Activated B cell treated with CpG ODN at 0.5 μM for 24 hours (primary cell): ENCODE measurements around the gene VWA7. TPM values are rescaled to one million over a fixed set of nuclear protein-coding genes. Genes with fewer than 3 reads are reported as not detected.

Experiments
- ATAC-seq: fragments of 200-7000 bp; cut with Tn5 transposase; one replicate; pipeline ENCODE4 v1.10.0; 2021; ENCODE audit warnings: low read depth, mild to moderate bottlenecking, moderate library complexity
- CTCF ChIA-PET: fragments of 350-600 bp; sonication (Branson Sonifier 250); formaldehyde crosslinking; loops from one replicate; lab custom pipeline; 2021; ENCODE audit warnings: antibody characterized with exemption; lab: Charles Lee
- POLR2A ChIA-PET: fragments of 350-600 bp; sonication (Branson Sonifier 250); formaldehyde crosslinking; loops from one replicate; lab custom pipeline; 2021; ENCODE audit warnings: antibody characterized with exemption; lab: Charles Lee
- DNase-seq: peaks from one replicate; pipeline ENCODE4 v3.0.0; 2022
- H3K27ac Mint-ChIP-seq: one replicate; pipeline ENCODE4 v1.8.0; 2020; ENCODE audit warnings: mixed read lengths
- H3K27me3 Mint-ChIP-seq: one replicate; pipeline ENCODE4 v1.8.0; 2021; ENCODE audit warnings: mixed read lengths
- H3K36me3 Mint-ChIP-seq: one replicate; pipeline ENCODE4 v1.8.0; 2021; ENCODE audit warnings: low read depth, mixed read lengths
- H3K4me1 Mint-ChIP-seq: one replicate; pipeline ENCODE4 v1.8.0; 2021; ENCODE audit warnings: mixed read lengths
- H3K4me3 Mint-ChIP-seq: one replicate; pipeline ENCODE4 v1.8.0; 2020; ENCODE audit warnings: mild to moderate bottlenecking, mixed read lengths
- H3K9me3 Mint-ChIP-seq: one replicate; pipeline ENCODE4 v1.8.0; 2020; ENCODE audit warnings: mixed read lengths
- intact Hi-C: fragments of 100-400 bp; cut with micrococcal nuclease; formaldehyde crosslinking; loops from one replicate; pipeline ENCODE4 v1.15.1; 2024
- total RNA-seq: library from RNA; stranded (reverse); gene quantifications from 2 replicates; pipeline ENCODE4 v1.2.3, GENCODE V29; 2022
- TF ChIP-seq, protein P1 (sequence below): fragments of 200-600 bp; IDR thresholded peaks from one replicate; pipeline ENCODE4 v1.8.0; 2022; ENCODE audit warnings: antibody characterized with exemption, mild to moderate bottlenecking

Gene VWA7
- total RNA-seq, 1 donor from 2014 or later = 2.9 TPM

DNA sequence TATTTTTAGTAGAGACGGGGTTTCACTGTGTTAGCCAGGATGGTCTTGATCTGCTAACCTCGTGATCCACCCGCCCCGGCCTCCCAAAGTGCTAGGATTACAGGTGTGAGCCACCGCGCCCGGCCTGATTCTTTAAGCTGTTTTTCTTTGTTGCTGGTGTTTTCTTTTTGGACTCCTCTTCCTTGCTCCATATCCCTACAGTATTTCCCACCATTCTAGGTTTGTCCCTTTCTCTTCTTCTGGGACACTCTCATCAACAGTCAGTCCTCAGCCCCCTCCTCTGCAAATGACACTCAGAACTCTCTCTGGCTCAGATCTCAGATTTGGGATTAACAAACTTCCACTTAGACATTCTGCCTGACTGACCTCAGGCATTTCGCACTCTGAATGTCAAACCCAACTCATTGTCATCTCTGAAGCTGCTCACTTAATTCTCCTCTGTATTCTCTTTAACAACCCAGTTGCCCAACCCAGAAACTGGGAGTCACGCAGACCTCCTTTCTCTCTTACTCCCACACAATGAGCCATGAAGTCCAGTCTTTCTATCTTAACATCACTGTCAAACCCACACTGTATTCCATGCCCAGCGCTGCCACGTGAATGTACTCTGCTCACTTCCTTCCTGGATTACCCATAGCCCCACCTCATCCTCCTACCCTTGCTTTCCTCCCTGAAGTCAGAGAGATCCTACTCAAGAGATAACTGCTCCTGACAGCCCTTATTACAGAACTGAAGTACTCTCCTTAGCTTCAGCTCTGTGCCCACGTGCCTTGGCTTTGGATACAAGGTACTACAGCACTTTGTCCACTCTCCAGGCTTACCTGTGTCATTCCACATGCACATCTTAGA, 51.4 kb downstream of the VWA7 start:
- Mint-ChIP-seq H3K27ac (peak overlapping the region; percentile 95), H3K36me3 (peaks cover 35% of the 10 kb centered on the region), H3K9me3 (no peaks in the 10 kb centered on the region), H3K4me3 (no peak overlapping the region), H3K27me3 (no peaks in the 10 kb centered on the region), H3K4me1 (peaks cover 60% of the 10 kb centered on the region)
- DNase-seq (no peak), ATAC-seq (no peak)
- TF ChIP-seq, protein P1, sequence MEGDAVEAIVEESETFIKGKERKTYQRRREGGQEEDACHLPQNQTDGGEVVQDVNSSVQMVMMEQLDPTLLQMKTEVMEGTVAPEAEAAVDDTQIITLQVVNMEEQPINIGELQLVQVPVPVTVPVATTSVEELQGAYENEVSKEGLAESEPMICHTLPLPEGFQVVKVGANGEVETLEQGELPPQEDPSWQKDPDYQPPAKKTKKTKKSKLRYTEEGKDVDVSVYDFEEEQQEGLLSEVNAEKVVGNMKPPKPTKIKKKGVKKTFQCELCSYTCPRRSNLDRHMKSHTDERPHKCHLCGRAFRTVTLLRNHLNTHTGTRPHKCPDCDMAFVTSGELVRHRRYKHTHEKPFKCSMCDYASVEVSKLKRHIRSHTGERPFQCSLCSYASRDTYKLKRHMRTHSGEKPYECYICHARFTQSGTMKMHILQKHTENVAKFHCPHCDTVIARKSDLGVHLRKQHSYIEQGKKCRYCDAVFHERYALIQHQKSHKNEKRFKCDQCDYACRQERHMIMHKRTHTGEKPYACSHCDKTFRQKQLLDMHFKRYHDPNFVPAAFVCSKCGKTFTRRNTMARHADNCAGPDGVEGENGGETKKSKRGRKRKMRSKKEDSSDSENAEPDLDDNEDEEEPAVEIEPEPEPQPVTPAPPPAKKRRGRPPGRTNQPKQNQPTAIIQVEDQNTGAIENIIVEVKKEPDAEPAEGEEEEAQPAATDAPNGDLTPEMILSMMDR = no peak
- intact Hi-C loops = loop anchor here (2.0 kb wide), 1 partner anchor 45 kb away; the partner anchor contains the start of gene LY6G5C
- ChIA-PET CTCF (interaction anchor here (1.1 kb wide), 1 partner anchor 174 kb away, joined by 3 read pairs; no protein-coding TSS in a partner anchor), POLR2A (interaction anchor here (0.7 to 7.7 kb wide), 6 partner anchors 12 to 109 kb away, joined by 3 to 131 read pairs (median 21); partner anchors contain the start of genes ABHD16A, CLIC1, HSPA1A and HSPA1L)

DNA sequence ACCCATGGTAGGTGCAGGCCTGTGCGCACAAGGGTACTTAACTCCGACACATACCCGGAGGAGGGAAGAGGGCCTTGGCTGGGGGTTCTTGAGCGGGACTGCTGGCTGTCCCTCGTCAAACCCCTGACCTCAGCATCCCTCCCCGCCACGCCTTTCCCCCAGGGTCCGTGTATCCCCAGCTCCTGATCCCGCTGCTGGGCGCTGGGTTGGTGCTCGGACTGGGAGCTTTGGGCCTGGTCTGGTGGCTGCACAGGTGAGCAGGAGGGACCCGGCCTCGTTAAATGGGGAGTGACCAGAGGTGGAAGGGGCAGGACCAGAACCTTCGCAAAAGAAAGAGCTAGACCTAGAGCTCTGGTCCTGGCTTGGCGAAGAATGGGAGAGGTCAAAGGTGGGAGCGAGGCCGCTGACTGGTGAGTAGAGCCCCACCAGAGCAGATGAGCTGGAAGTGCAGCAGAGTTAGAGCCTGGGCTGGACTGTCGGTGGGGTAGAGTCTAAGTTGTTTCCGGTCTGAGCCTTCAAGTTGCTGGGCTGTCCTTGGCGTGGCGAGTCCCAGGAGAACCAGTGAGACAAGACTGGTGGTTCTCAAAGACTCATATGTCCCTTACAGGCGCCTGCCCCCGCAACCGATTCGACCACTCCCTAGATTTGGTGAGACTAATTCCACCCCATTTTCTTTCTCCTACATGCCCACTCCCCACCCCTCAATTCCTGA, 53.0 kb downstream of the VWA7 start:
- peaks cover 25% of the 10 kb centered on the region for H3K36me3 Mint-ChIP-seq
- no peak for ATAC-seq
- intact Hi-C loops = no loop called here

DNA sequence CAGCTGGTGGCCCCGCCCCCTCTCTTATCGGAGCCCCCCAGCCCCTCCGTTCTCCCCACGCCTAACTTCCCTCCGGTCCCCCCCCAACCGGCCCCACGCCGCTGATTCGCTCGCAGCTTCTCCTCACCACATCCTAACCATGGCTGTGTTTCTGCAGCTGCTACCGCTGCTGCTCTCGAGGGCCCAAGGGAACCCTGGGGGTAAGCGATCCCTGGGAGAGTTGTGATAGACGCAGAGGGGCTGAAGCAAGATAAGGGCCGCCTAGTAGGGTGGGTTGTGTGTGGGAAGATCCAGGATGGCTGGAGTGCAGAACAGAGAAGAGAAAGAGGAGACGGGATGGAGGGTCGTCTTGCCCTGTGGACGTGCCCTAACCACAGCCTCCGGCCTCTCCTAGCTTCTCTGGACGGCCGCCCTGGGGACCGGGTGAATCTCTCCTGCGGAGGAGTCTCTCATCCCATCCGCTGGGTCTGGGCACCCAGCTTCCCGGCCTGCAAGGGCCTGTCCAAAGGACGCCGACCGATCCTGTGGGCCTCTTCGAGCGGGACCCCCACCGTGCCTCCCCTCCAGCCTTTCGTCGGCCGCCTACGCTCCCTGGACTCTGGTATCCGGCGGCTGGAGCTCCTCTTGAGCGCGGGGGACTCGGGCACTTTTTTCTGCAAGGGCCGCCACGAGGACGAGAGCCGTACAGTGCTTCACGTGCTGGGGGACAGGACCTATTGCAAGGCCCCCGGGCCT, 53.7 kb downstream of the VWA7 start, which contains the start of gene MPIG6B:
TSS of gene MPIG6B (plus strand) at position 129 of the 735 bp plus-strand sequence. CDS start at position 140, 11 bp downstream.
- POLR2A ChIA-PET = interaction anchor here (0.5 to 7.7 kb wide), 10 partner anchors 13 to 1168 kb away, joined by 3 to 131 read pairs (median 4); partner anchors contain the start of genes ABHD16A, CLIC1, GPANK1 and MSH5
- TF ChIP-seq, protein P1 = no peak
- Mint-ChIP-seq H3K9me3 (no peaks in the 10 kb centered on the region), H3K27me3 (no peaks in the 10 kb centered on the region), H3K4me3 (no peak within 1 kb of the TSS), H3K36me3 (peaks cover 25% of the 10 kb centered on the region), H3K27ac (peak within 1 kb of the TSS; percentile 46), H3K4me1 (peaks cover 40% of the 10 kb centered on the region)
- ATAC-seq (no peak), DNase-seq (no peak)
- CTCF ChIA-PET = interaction anchor here (0.8 to 1.7 kb wide), 2 partner anchors 46 to 106 kb away, joined by 3 to 4 read pairs; no protein-coding TSS in a partner anchor
- intact Hi-C loops = no loop called here

More for the DNA sequence above, 53.0 kb downstream of the VWA7 start:
- H3K4me1 Mint-ChIP-seq = peaks cover 47% of the 10 kb centered on the region
- no peak overlapping the region for H3K4me3 Mint-ChIP-seq
- ChIA-PET CTCF (no interaction called here), POLR2A (interaction anchor here (0.5 to 7.7 kb wide), 6 partner anchors 14 to 1168 kb away, joined by 3 to 131 read pairs (median 4); partner anchors contain the start of genes ABHD16A, CLIC1, GPANK1 and MSH5)
- TF ChIP-seq, protein P1 = no peak
- H3K27me3 Mint-ChIP-seq = no peaks in the 10 kb centered on the region
- H3K9me3 Mint-ChIP-seq = no peaks in the 10 kb centered on the region
- DNase-seq = no peak
- no peak overlapping the region for H3K27ac Mint-ChIP-seq

DNA sequence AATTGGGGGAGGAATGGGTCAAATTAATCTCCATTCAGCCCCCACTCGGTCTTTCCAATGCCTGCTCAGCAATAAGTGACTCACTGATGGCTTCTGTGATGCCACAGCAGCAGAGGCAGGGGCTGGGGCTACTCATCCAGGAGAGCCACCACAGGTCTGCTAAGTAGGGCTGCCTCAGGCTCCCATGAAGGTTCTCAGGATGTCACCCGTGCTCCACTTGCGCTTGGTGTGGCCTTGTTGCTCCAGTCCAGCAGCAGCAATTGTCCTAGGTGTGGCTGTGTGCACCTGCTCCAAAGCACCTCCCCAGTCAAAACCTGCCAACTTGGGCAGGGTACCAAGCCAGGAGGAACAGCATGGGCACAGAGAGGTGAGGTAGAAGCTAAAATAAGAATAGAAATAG, 55.0 kb downstream of the VWA7 start:
- H3K27me3 Mint-ChIP-seq = no peaks in the 10 kb centered on the region
- DNase-seq = no peak
- ChIA-PET POLR2A (interaction anchor here (0.7 kb wide), 1 partner anchor 11 kb away, joined by 3 read pairs; no protein-coding TSS in a partner anchor), CTCF (interaction anchor here (1.7 kb wide), 1 partner anchor 107 kb away, joined by 3 read pairs; no protein-coding TSS in a partner anchor)
- TF ChIP-seq, protein P1 = no peak
- intact Hi-C loops = no loop called here
- no peaks in the 10 kb centered on the region for H3K9me3 Mint-ChIP-seq
- no peak for ATAC-seq
- H3K36me3 Mint-ChIP-seq = peaks cover 20% of the 10 kb centered on the region
- peaks cover 28% of the 10 kb centered on the region for H3K4me1 Mint-ChIP-seq
- H3K4me3 Mint-ChIP-seq = no peak overlapping the region
- no peak overlapping the region for H3K27ac Mint-ChIP-seq
